Ovary (tissue), 9 donors: ENCODE measurements around the gene GH2. TPM values are rescaled to one million over a fixed set of nuclear protein-coding genes. Genes with fewer than 3 reads are reported as not detected.

Experiments used
- DNase-seq, 5 donors: peaks; one replicate each; pipeline ENCODE4 v3.0.0-alpha.2; 2019 to 2020
- H3K27ac ChIP-seq, 2 donors: fragments of 200-600 bp; one replicate each; pipeline versions ENCODE4 v1.5.1 to v1.8.0; 2019 to 2022
- H3K27me3 ChIP-seq: fragments of 200-600 bp; one replicate; pipeline ENCODE4 v1.8.0; 2022
- H3K36me3 ChIP-seq: fragments of 200-600 bp; sonication (generic); one replicate; pipeline ENCODE4 v1.5.1; 2019
- H3K4me1 ChIP-seq: one replicate; pipeline ENCODE4 v1.8.1; 2013; ENCODE audit warnings: mild to moderate bottlenecking, moderate library complexity; ENCODE audit not compliant: insufficient read depth
- H3K4me3 ChIP-seq: fragments of 200-600 bp; sonication (generic); one replicate; pipeline ENCODE4 v1.5.1; 2017
- H3K9me3 ChIP-seq, 2 donors: fragments of 200-600 bp in 1 of 2; sonication (generic) in 1 of 2; one replicate each; pipeline versions ENCODE4 v1.5.1 to v1.8.1; 2013 to 2019; ENCODE audit warnings: mild to moderate bottlenecking in 1 of 2, moderate library complexity in 1 of 2
- CTCF ChIP-seq, 3 donors: fragments of 450-650 bp in 2 of 3; fragments of 200-600 bp in 1 of 3; IDR thresholded peaks; one replicate each; pipeline versions ENCODE4 v1.5.1 to v1.8.0; 2016 to 2022; ENCODE audit warnings: antibody characterized with exemption in 3 of 3, mild to moderate bottlenecking in 1 of 3
- EP300 ChIP-seq: sonication (generic); formaldehyde crosslinking; IDR thresholded peaks from one replicate; pipeline ENCODE4 v1.6.1; 2017; ENCODE audit warnings: antibody characterized with exemption
- POLR2A ChIP-seq: fragments of 450-650 bp; IDR thresholded peaks from one replicate; pipeline ENCODE4 v1.6.1; 2017; ENCODE audit warnings: antibody characterized with exemption, mild to moderate bottlenecking, moderate library complexity
- WGBS, 3 donors: extraction: QIAGEN DNeasy Blood & Tissue Kit in 1 of 3; methylation state at CpG; one replicate each; pipeline versions ENCODE4 v1.1.5 to v1.1.7; 2013 to 2017; 5-methylcytosine and 5-hydroxymethylcytosine counted together
- intact Hi-C, 4 donors: fragments of 100-400 bp; cut with DNase I; formaldehyde crosslinking; loops; one replicate each; pipeline versions ENCODE4 v1.11.0 to v1.15.1; 2022 to 2023
- polyA plus RNA-seq, 2 donors: library from polyadenylated mRNA; stranded (reverse); fragments of 200-250 nt in 1 of 2; fragments of 350-450 nt in 1 of 2; fragmentation: Illumina TruSeq in 1 of 2; extraction: RNeasy Lipid Tissue Mini Kit (QIAGEN cat#74804) in 1 of 2; gene quantifications; one replicate each; pipeline ENCODE4 v1.2.3, GENCODE V29; 2013 to 2014
- small RNA-seq: library from RNA; depleted of rRNA; stranded (forward); fragments of <200 nt; gene quantifications from one replicate; pipeline ENCODE3, GENCODE V24; 2016
- total RNA-seq, 7 donors: library from RNA; depleted of rRNA in 2 of 7; stranded (reverse); fragments of >200 nt in 2 of 7; fragmentation: NEBNext Ultra II Directional in 3 of 7; extraction: Animal tissue kit (Norgen Biotek cat#: 25700) in 3 of 7; gene quantifications; one replicate each; pipeline versions ENCODE4 v1.1.0 to v1.2.4, GENCODE V29; 2016 to 2023
- donor health status: DM: no; HTN: no; CAD: no; lungs with moderate emphysema.
- donor health status: DM: no; HTN: no; CAD: no.
- donor health status: Bipolar disorder and iron deficiency.
- donor health status: DM: yes; HTN: yes; CAD: no.
- donor health status: DM: no; HTN: no; CAD: no.
- donor health status: DM: yes; HTN: yes; CAD: no.

Gene GH2
- total and polyA plus RNA-seq, 9 donors, result not detected

- intact Hi-C loops, result loop anchor here in 1 of 4 donors (10.0 kb wide), 1 partner anchor 57 kb away; the partner anchor contains the start of genes CCDC47 and DDX42
- no peaks in the 10 kb centered on the region for H3K9me3 ChIP-seq
- H3K4me1 ChIP-seq, result peaks cover 3% of the 10 kb centered on the region
- TF ChIP-seq POLR2A (no peak), EP300 (no peak), CTCF (IDR thresholded peaks at IDR 0.05) (no peak)
- DNase-seq, result no peak
- 63 to 76% (median 75%) methylated on average over 8 of the region's 8 CpGs for WGBS, 3 donors
- H3K4me3 ChIP-seq, result no peak overlapping the region
- H3K27me3 ChIP-seq, result no peaks in the 10 kb centered on the region
- no peak overlapping the region for H3K27ac ChIP-seq
- no peaks in the 10 kb centered on the region for H3K36me3 ChIP-seq
Measured at GRCh38 chr17:63831505-63831904, 50.2 kb downstream of the GH2 start.

- Histone ChIP-seq H3K27ac (no peak overlapping the region), H3K4me1 (peaks cover 3% of the 10 kb centered on the region), H3K4me3 (no peak overlapping the region), H3K9me3 (no peaks in the 10 kb centered on the region), H3K36me3 (no peaks in the 10 kb centered on the region), H3K27me3 (no peaks in the 10 kb centered on the region)
- intact Hi-C loops, result loop anchor here in 1 of 4 donors (10.0 kb wide), 1 partner anchor 56 kb away; the partner anchor contains the start of genes CCDC47 and DDX42
- WGBS, 3 donors, result 76 to 87% (median 81%) methylated on average over 15 of the region's 15 CpGs
- TF ChIP-seq CTCF (IDR thresholded peaks at IDR 0.05), result no peak
- no peak for TF ChIP-seq EP300
- TF ChIP-seq POLR2A, result no peak
- no peak for DNase-seq
Measured at GRCh38 chr17:63830904-63831491, 50.7 kb downstream of the GH2 start.

- TF ChIP-seq POLR2A, result no peak
- no peak for TF ChIP-seq EP300
- TF ChIP-seq CTCF (IDR thresholded peaks at IDR 0.05), result no peak
- no peak overlapping the region for H3K27ac ChIP-seq
- no peaks in the 10 kb centered on the region for H3K9me3 ChIP-seq
- H3K27me3 ChIP-seq, result no peaks in the 10 kb centered on the region
- H3K4me1 ChIP-seq, result peaks cover 3% of the 10 kb centered on the region
- 81 to 87% (median 85%) methylated on average over 5 of the region's 5 CpGs for WGBS, 3 donors
- H3K36me3 ChIP-seq, result no peaks in the 10 kb centered on the region
- no peak for DNase-seq
- intact Hi-C loops, result loop anchor here in 1 of 4 donors (10.0 kb wide), 1 partner anchor 55 kb away; the partner anchor contains the start of genes CCDC47 and DDX42
- H3K4me3 ChIP-seq, result no peak overlapping the region
Measured at GRCh38 chr17:63830278-63830677, 51.5 kb downstream of the GH2 start.

Small RNA genes within 50 kb of the gene (small RNA-seq; reads per million reads assigned to genes)
- not detected for gene AC040958.1
- gene AC127029.1, result not detected
- not detected for gene GH1

Other genes starting within 250 kb of the GH2 start
- gene LIMD2, start 181.8 kb downstream of the GH2 start, total RNA-seq, result 10 to 100 TPM in 4 of 7 donors, 1 to 10 TPM in 3; 2.6 to 13.2 (median 10.2) TPM
- gene LIMD2, start 181.8 kb downstream of the GH2 start, polyA plus RNA-seq, result 1 to 10 TPM; 1.5 to 9.0 TPM
- gene STRADA, start 140.1 kb downstream of the GH2 start, total RNA-seq, result 10 to 100 TPM; 26.8 to 40.2 (median 34.4) TPM
- gene STRADA, start 140.1 kb downstream of the GH2 start, polyA plus RNA-seq, result 10 to 100 TPM; 21.8 to 46.2 TPM
- 10 to 100 TPM; 31.1 to 72.0 (median 63.2) TPM for gene CCDC47, start 108.3 kb downstream of the GH2 start, total RNA-seq
- 10 to 100 TPM; 32.6 to 83.6 TPM for gene CCDC47, start 108.3 kb downstream of the GH2 start, polyA plus RNA-seq
- 100 to 1,000 TPM in 4 of 7 donors, 10 to 100 TPM in 3; 72.5 to 137 (median 104) TPM for gene DDX42, start 107.8 kb downstream of the GH2 start, total RNA-seq
- gene DDX42, start 107.8 kb downstream of the GH2 start, polyA plus RNA-seq, result 100 to 1,000 TPM in 1 of 2 donors, 10 to 100 TPM in 1; 74.4 to 138 TPM
- 100 to 1,000 TPM in 2 of 7 donors, 10 to 100 TPM in 5; 36.4 to 111 (median 83.8) TPM for gene PSMC5, start 54.5 kb downstream of the GH2 start, total RNA-seq
- gene PSMC5, start 54.5 kb downstream of the GH2 start, polyA plus RNA-seq, result 100 to 1,000 TPM in 1 of 2 donors, 10 to 100 TPM in 1; 96.2 to 155 TPM
- 10 to 100 TPM; 26.1 to 46.5 (median 34.7) TPM for gene FTSJ3, start 54.3 kb downstream of the GH2 start, total RNA-seq
- 10 to 100 TPM; 21.3 to 47.0 TPM for gene FTSJ3, start 54.3 kb downstream of the GH2 start, polyA plus RNA-seq
- gene SMARCD2, start 39.3 kb downstream of the GH2 start, total RNA-seq, result 100 to 1,000 TPM in 1 of 7 donors, 10 to 100 TPM in 6; 46.2 to 117 (median 72.9) TPM
- gene SMARCD2, start 39.3 kb downstream of the GH2 start, polyA plus RNA-seq, result 10 to 100 TPM; 47.9 to 52.7 TPM
- gene CSH2, start 8.3 kb downstream of the GH2 start, total RNA-seq, result not detected
- gene CSH2, start 8.3 kb downstream of the GH2 start, polyA plus RNA-seq, result not detected
- gene CSH1, start 14.6 kb upstream of the GH2 start, total RNA-seq, result not detected
- gene CSH1, start 14.6 kb upstream of the GH2 start, polyA plus RNA-seq, result not detected
- gene CSHL1, start 29.3 kb upstream of the GH2 start, total RNA-seq, result not detected
- not detected for gene CSHL1, start 29.3 kb upstream of the GH2 start, polyA plus RNA-seq
- not detected for gene GH1, start 36.9 kb upstream of the GH2 start, total RNA-seq
- not detected for gene GH1, start 36.9 kb upstream of the GH2 start, polyA plus RNA-seq
- 1 to 10 TPM in 3 of 7 donors, under 1 TPM in 4; 0.48 to 2.0 (median 0.92) TPM for gene CD79B, start 50.4 kb upstream of the GH2 start, total RNA-seq
- 1 to 10 TPM in 1 of 2 donors, under 1 TPM in 1; 0.77 to 2.0 TPM for gene CD79B, start 50.4 kb upstream of the GH2 start, polyA plus RNA-seq
- 1 to 10 TPM in 1 of 7 donors, under 1 TPM in 5, not detected in 1; 0.27 to 2.5 (median 0.60) TPM for gene SCN4A, start 91.0 kb upstream of the GH2 start, total RNA-seq
- gene SCN4A, start 91.0 kb upstream of the GH2 start, polyA plus RNA-seq, result under 1 TPM; 0.67 to 0.75 TPM
- 10 to 100 TPM in 1 of 7 donors, 1 to 10 TPM in 4, under 1 TPM in 1, not detected in 1; 0.20 to 58.5 (median 2.1) TPM for gene PRR29, start 116.4 kb upstream of the GH2 start, total RNA-seq
- gene PRR29, start 116.4 kb upstream of the GH2 start, polyA plus RNA-seq, result under 1 TPM; 0.05 to 0.45 TPM
- 10 to 100 TPM in 5 of 7 donors, 1 to 10 TPM in 2; 6.8 to 29.0 (median 17.4) TPM for gene ICAM2, start 138.7 kb upstream of the GH2 start, total RNA-seq
- gene ICAM2, start 138.7 kb upstream of the GH2 start, polyA plus RNA-seq, result 10 to 100 TPM; 25.1 to 34.2 TPM
- 10 to 100 TPM; 19.6 to 73.4 (median 34.8) TPM for gene ERN1, start 248.2 kb upstream of the GH2 start, total RNA-seq
- 10 to 100 TPM in 1 of 2 donors, 1 to 10 TPM in 1; 8.1 to 12.9 TPM for gene ERN1, start 248.2 kb upstream of the GH2 start, polyA plus RNA-seq